Measurements from ENCODE around the gene ANKS4B.
A peak's percentile ranks its signal among the peaks of the same experiment; 100 is the strongest.
"Not testable (repeated sequence)": the region's sequence is repeated elsewhere in the genome, so short reads cannot be mapped to it uniquely, and the experiment has no call there.

ANKS4B gene

GRCh38 chr16:21219551-21219950 lies 13.9 kb upstream of the ANKS4B start:
- no peak for DNase-seq

GRCh38 chr16:21222495-21223337 lies 10.8 kb upstream of the ANKS4B start:
- DNase-seq, result no peak

GRCh38 chr16:21223787-21224186 lies 9.7 kb upstream of the ANKS4B start:
- DNase-seq, result no peak

GRCh38 chr16:21224800-21225199 lies 8.7 kb upstream of the ANKS4B start:
- DNase-seq, result peak in 1 of 3 donors; percentile 39

- DNase-seq, result no peak
These were observed 6.8 kb upstream of the ANKS4B start for GRCh38 chr16:21226749-21227148.

GRCh38 chr16:21227866-21228265 lies 5.6 kb upstream of the ANKS4B start:
- no peak for DNase-seq

- no peak for DNase-seq
These were observed 5.1 kb upstream of the ANKS4B start for GRCh38 chr16:21228361-21228872.

- DNase-seq, result peak in 1 of 3 donors; percentile 11
These were observed 416 bp upstream of the ANKS4B start for GRCh38 chr16:21233045-21233520.

- DNase-seq, result no peak
These were observed 1.7 kb downstream of the ANKS4B start for GRCh38 chr16:21235199-21235585.

GRCh38 chr16:21236831-21237230 lies 3.3 kb downstream of the ANKS4B start:
- DNase-seq, result no peak

GRCh38 chr16:21239646-21240045 lies 6.1 kb downstream of the ANKS4B start:
- no peak for DNase-seq

- no peak for DNase-seq
These were observed 9.3 kb downstream of the ANKS4B start for GRCh38 chr16:21242756-21243155.

- DNase-seq, result no peak
These were observed 11.2 kb downstream of the ANKS4B start for GRCh38 chr16:21244518-21245215.

GRCh38 chr16:21248179-21248578 lies 14.7 kb downstream of the ANKS4B start:
- not testable (repeated sequence) for DNase-seq

- DNase-seq, result no peak
These were observed 16.8 kb downstream of the ANKS4B start for GRCh38 chr16:21250072-21250923.

GRCh38 chr16:21253470-21253869 lies 20.0 kb downstream of the ANKS4B start:
- DNase-seq, result no peak

GRCh38 chr16:21256636-21257035 lies 23.1 kb downstream of the ANKS4B start:
- DNase-seq, result peak in 1 of 3 donors; percentile 8

GRCh38 chr16:21257284-21257683 lies 23.8 kb downstream of the ANKS4B start:
- DNase-seq, result no peak

- peak in 1 of 3 donors; percentile 5 for DNase-seq
These were observed 27.6 kb downstream of the ANKS4B start for GRCh38 chr16:21260870-21261791.

- DNase-seq, result peak in 1 of 3 donors; percentile 8
These were observed 29.5 kb downstream of the ANKS4B start for GRCh38 chr16:21262779-21263639.

Data from suppressor macrophage treated with lipopolysaccharide for 1 hour (primary cell).